Endothelial cell of umbilical vein (primary cell): ENCODE measurements around the gene CAV2. TPM values are rescaled to one million over a fixed set of nuclear protein-coding genes. Genes with fewer than 3 reads are reported as not detected.

Source experiments
- BruUV-seq: library from RNA; stranded (reverse); fragments of 400-500 nt; replicated peaks from 2 replicates; lab custom pipeline; 2021; lab: Mats Ljungman, UMichigan
- CTCF ChIA-PET: fragments of 300-600, 350-600 bp; sonication (Branson Sonifier 250); formaldehyde crosslinking; loops from one replicate; lab custom pipeline; 2021; ENCODE audit warnings: antibody characterized with exemption, inconsistent platforms; lab: Charles Lee
- POLR2A ChIA-PET: fragments of 300-600, 350-600 bp; sonication (Branson Sonifier 250); formaldehyde crosslinking; loops from one replicate; lab custom pipeline; 2021; ENCODE audit warnings: antibody characterized with exemption, inconsistent platforms; lab: Charles Lee
- DNase-seq: peaks from one replicate; pipeline ENCODE4 v3.0.0-alpha.2; 2011; ENCODE audit warnings: low read depth, low spot score
- FAIRE-seq: peaks from 2 replicates; lab custom pipeline; 2011; peaks lifted over from hg19 to GRCh38; lab: Jason Lieb, UNC
- H2AFZ ChIP-seq: 2 replicates; pipeline ENCODE4 v1.6.0; 2012; ENCODE audit warnings: low read depth, low read length, control low read depth, inconsistent platforms
- H3K27ac ChIP-seq: 2 replicates; pipeline ENCODE4 v1.5.1; 2011; ENCODE audit warnings: low read depth, mild to moderate bottlenecking, control low read depth, low read length, moderate library complexity; ENCODE audit not compliant: insufficient read depth
- H3K27me3 ChIP-seq, 2 experiments: 2 replicates each; pipeline versions ENCODE4 v1.6.0 to v1.6.1; 2011; ENCODE audit warnings: low read length in 2 of 2, mixed read lengths in 1 of 2; ENCODE audit not compliant: control insufficient read depth in 2 of 2, insufficient read depth in 2 of 2
- H3K36me3 ChIP-seq, 2 experiments: 2 replicates in 1 of 2; 3 replicates in 1 of 2; pipeline ENCODE4 v1.5.1; 2011; ENCODE audit warnings: low read length in 2 of 2, mild to moderate bottlenecking in 1 of 2, moderate library complexity in 1 of 2; ENCODE audit not compliant: control insufficient read depth in 2 of 2, insufficient read depth in 2 of 2; ENCODE audit errors: extremely low read depth in 1 of 2
- H3K4me1 ChIP-seq: 3 replicates; pipeline ENCODE4 v1.5.1; 2011; ENCODE audit warnings: mild to moderate bottlenecking, low read length; ENCODE audit not compliant: control insufficient read depth, insufficient read depth; ENCODE audit errors: extremely low read depth
- H3K4me2 ChIP-seq: 2 replicates; pipeline ENCODE4 v1.6.1; 2011; ENCODE audit warnings: low read length, control low read depth, mixed read lengths; ENCODE audit not compliant: insufficient read depth
- H3K4me3 ChIP-seq, 3 experiments: fragments of 200-600 bp in 1 of 3; sonication (generic), shearing (Covaris generic) in 1 of 3; replicated peaks in 1 of 3; 2 replicates each; pipeline ENCODE4 v1.5.1; 2011 to 2016; ENCODE audit warnings: control low read depth in 3 of 3, low read length in 3 of 3, mild to moderate bottlenecking in 2 of 3, inconsistent platforms in 1 of 3, low read depth in 1 of 3, moderate library complexity in 1 of 3; ENCODE audit not compliant: insufficient read depth in 1 of 3
- H3K79me2 ChIP-seq: 2 replicates; pipeline ENCODE4 v1.6.0; 2012; ENCODE audit warnings: low read length, inconsistent platforms; ENCODE audit not compliant: control insufficient read depth, insufficient read depth
- H3K9ac ChIP-seq: replicated peaks from 2 replicates; pipeline ENCODE3; 2011; ENCODE audit warnings: low read length, control low read depth; ENCODE audit not compliant: insufficient read depth; ENCODE audit errors: extremely low read depth
- H3K9me1 ChIP-seq: replicated peaks from 3 replicates; pipeline ENCODE4 v1.6.0; 2011; ENCODE audit warnings: mild to moderate bottlenecking, low read length; ENCODE audit not compliant: control insufficient read depth, insufficient read depth; ENCODE audit errors: extremely low read depth
- H3K9me3 ChIP-seq: replicated peaks from 2 replicates; pipeline ENCODE4 v1.5.1; 2012; ENCODE audit warnings: low read length, inconsistent platforms; ENCODE audit not compliant: control insufficient read depth, insufficient read depth
- H4K20me1 ChIP-seq: replicated peaks from 2 replicates; pipeline ENCODE3; 2011; ENCODE audit warnings: mild to moderate bottlenecking, low read length; ENCODE audit not compliant: control insufficient read depth, insufficient read depth; ENCODE audit errors: extremely low read depth
- EZH2 ChIP-seq: IDR thresholded peaks from 2 replicates; pipeline ENCODE4 v1.6.1; 2012; ENCODE audit warnings: borderline replicate concordance, low read depth, mild to moderate bottlenecking, moderate library complexity, low read length, inconsistent platforms; ENCODE audit not compliant: severe bottlenecking
- FOS ChIP-seq: IDR thresholded peaks from 2 replicates; pipeline ENCODE4 v1.6.1; 2011; ENCODE audit warnings: mild to moderate bottlenecking, low read length, moderate library complexity, borderline replicate concordance; ENCODE audit not compliant: insufficient read depth
- GATA2 ChIP-seq: IDR thresholded peaks from 2 replicates; pipeline ENCODE4 v1.7.0; 2011; ENCODE audit warnings: low read depth, mild to moderate bottlenecking, moderate library complexity, mixed read lengths, low read length; ENCODE audit not compliant: insufficient read length, insufficient read depth
- JUN ChIP-seq: IDR thresholded peaks from 2 replicates; pipeline ENCODE4 v1.6.1; 2011; ENCODE audit warnings: borderline replicate concordance, low read depth; ENCODE audit not compliant: insufficient read length, insufficient read depth
- MAX ChIP-seq: IDR thresholded peaks from 2 replicates; pipeline ENCODE4 v1.6.1; 2011; ENCODE audit not compliant: insufficient read depth, insufficient read length
- MYC ChIP-seq: IDR thresholded peaks from one replicate; pipeline ENCODE4 v1.6.1; 2011; ENCODE audit warnings: mild to moderate bottlenecking, low read depth, low read length
- POLR2A ChIP-seq: IDR thresholded peaks from 2 replicates; pipeline ENCODE4 v1.6.1; 2012; ENCODE audit warnings: low read depth, mild to moderate bottlenecking, control low read depth, low read length
- POLR2AphosphoS5 ChIP-seq: IDR thresholded peaks from 2 replicates; pipeline ENCODE4 v1.6.1; 2012; ENCODE audit warnings: low read depth, mild to moderate bottlenecking, control low read depth, low read length, moderate library complexity; ENCODE audit not compliant: insufficient read depth
- dilution Hi-C: fragments of 300-500 bp; cut with MboI; formaldehyde crosslinking; loops from one replicate; pipeline ENCODE4 v1.15.0; 2019; ENCODE audit warnings: low sequenced_read_pairs; ENCODE audit not compliant: extremely low pct_ligation_motif_present
- intact Hi-C: fragments of 100-400 bp; cut with micrococcal nuclease; formaldehyde crosslinking; loops from one replicate; pipeline ENCODE4 v1.10.0; 2022
- polyA plus RNA-seq, 4 experiments: library from polyadenylated mRNA; depleted of rRNA in 3 of 4; stranded (reverse) in 3 of 4; unstranded in 1 of 4; fragments of >200 nt; gene quantifications; 2 replicates each; pipeline versions ENCODE4 v1.2.1 to v1.2.3, GENCODE V29; 2011 to 2012; ENCODE audit warnings: missing spikeins in 1 of 4
- total RNA-seq: library from RNA; stranded (reverse); gene quantifications from 2 replicates; pipeline ENCODE4 v1.2.3, GENCODE V29; 2021
- TF ChIP-seq, protein P1 (sequence below), 2 donors: IDR thresholded peaks; 1 replicate in 1 of 2; 2 replicates in 1 of 2; pipeline ENCODE4 v1.5.1; 2011; ENCODE audit warnings: low read length in 2 of 2, mild to moderate bottlenecking in 2 of 2, moderate library complexity in 2 of 2, control low read depth in 1 of 2, inconsistent platforms in 1 of 2, low read depth in 1 of 2; ENCODE audit not compliant: insufficient read depth in 1 of 2; ENCODE audit errors: extremely low read depth in 1 of 2

The CAV2 gene
- total and polyA plus RNA-seq, 2 donors (not counting 3 experiments of a cell fraction or from before 2014, with no cell fraction given), result 179 to 327 TPM

DNA sequence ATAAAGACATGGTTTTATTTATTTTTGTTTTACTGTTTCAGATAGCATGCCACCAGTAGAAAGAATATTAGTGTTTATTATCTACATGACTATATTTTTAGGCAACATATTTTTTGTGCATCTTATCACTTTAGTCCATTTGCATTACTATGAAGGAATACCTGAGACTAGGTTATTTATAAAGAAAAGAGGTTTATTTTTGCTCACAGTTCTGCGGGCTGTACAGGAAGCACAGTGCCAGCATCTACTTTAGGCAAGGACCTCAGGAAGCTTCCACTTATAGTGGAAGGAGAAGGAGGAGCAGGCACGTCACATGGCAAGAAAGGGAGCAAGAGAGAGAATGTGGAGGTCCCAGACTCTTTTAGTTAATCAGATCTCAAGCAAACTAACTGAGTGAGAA lies 5.7 kb downstream of the CAV2 start:
- DNase-seq (no peak), FAIRE-seq (no peak)
- no peak for TF ChIP-seq POLR2AphosphoS5
- TF ChIP-seq MYC, result no peak
- TF ChIP-seq FOS, result no peak
- TF ChIP-seq EZH2, result no peak
- TF ChIP-seq, protein P1, sequence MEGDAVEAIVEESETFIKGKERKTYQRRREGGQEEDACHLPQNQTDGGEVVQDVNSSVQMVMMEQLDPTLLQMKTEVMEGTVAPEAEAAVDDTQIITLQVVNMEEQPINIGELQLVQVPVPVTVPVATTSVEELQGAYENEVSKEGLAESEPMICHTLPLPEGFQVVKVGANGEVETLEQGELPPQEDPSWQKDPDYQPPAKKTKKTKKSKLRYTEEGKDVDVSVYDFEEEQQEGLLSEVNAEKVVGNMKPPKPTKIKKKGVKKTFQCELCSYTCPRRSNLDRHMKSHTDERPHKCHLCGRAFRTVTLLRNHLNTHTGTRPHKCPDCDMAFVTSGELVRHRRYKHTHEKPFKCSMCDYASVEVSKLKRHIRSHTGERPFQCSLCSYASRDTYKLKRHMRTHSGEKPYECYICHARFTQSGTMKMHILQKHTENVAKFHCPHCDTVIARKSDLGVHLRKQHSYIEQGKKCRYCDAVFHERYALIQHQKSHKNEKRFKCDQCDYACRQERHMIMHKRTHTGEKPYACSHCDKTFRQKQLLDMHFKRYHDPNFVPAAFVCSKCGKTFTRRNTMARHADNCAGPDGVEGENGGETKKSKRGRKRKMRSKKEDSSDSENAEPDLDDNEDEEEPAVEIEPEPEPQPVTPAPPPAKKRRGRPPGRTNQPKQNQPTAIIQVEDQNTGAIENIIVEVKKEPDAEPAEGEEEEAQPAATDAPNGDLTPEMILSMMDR (IDR thresholded peaks at IDR 0.05; ENCODE audit: extremely low read depth in 1 of 2, insufficient read depth in 1 of 2, low read depth in 1 of 2, low read length in 2 of 2), result no peak
- TF ChIP-seq JUN, result no peak
- TF ChIP-seq MAX, result no peak
- TF ChIP-seq GATA2, result no peak
- no peak for TF ChIP-seq POLR2A
- no peaks in the 10 kb centered on the region for H3K9me3 ChIP-seq
- peaks cover 0 to 18% of the 10 kb centered on the region in 2 experiments for H3K36me3 ChIP-seq
- POLR2A ChIA-PET, result no interaction called here
- H4K20me1 ChIP-seq, result no peaks in the 10 kb centered on the region
- CTCF ChIA-PET, result interaction anchor here (1.0 to 1.3 kb wide), 2 partner anchors 20 to 151 kb away, joined by 3 read pairs; no protein-coding TSS in a partner anchor
- intact Hi-C loops, result no loop called here
- peaks cover 61% of the 10 kb centered on the region for H3K4me1 ChIP-seq
- H3K79me2 ChIP-seq, result peaks cover 54% of the 10 kb centered on the region
- H3K27me3 ChIP-seq, result no peaks in the 10 kb centered on the region
- no peak overlapping the region for H3K9ac ChIP-seq
- no peak overlapping the region for H2AFZ ChIP-seq
- H3K4me3 ChIP-seq, result no peak overlapping the region
- BruUV-seq, result no TSS peak
- no peak overlapping the region for H3K27ac ChIP-seq
- dilution Hi-C loops, result loop anchor here (25.0 kb wide), 2 partner anchors 168 to 243 kb away; no protein-coding TSS in a partner anchor
- H3K4me2 ChIP-seq, result no peak overlapping the region
- H3K9me1 ChIP-seq, result no peaks in the 10 kb centered on the region
